Mesenchymal stem cell (in vitro differentiated cells and primary cell): ENCODE results near the gene OOSP1.

Experiments used
- DNase-seq: peaks from one replicate; pipeline ENCODE4 v3.0.0-alpha.2; 2013
- H2AFZ ChIP-seq: one replicate; pipeline ENCODE4 v1.6.1; 2013; ENCODE audit warnings: low read depth, mild to moderate bottlenecking, control low read depth, inconsistent platforms, low read length, moderate library complexity
- H2AK5ac ChIP-seq: 2 replicates; pipeline ENCODE4 v1.6.1; 2013; ENCODE audit warnings: low read length, moderate library complexity, mild to moderate bottlenecking, inconsistent platforms; ENCODE audit not compliant: severe bottlenecking
- H2BK120ac ChIP-seq: one replicate; pipeline ENCODE4 v1.6.1; 2013; ENCODE audit warnings: low read depth, mild to moderate bottlenecking, inconsistent platforms, low read length, moderate library complexity
- H2BK12ac ChIP-seq, 2 experiments: one replicate each; pipeline ENCODE4 v1.6.1; 2013; ENCODE audit warnings: inconsistent platforms in 2 of 2, low read length in 2 of 2, mild to moderate bottlenecking in 2 of 2, moderate library complexity in 2 of 2, control low read depth in 1 of 2
- H2BK15ac ChIP-seq: one replicate; pipeline ENCODE4 v1.6.1; 2013; ENCODE audit warnings: mild to moderate bottlenecking, low read depth, inconsistent platforms; ENCODE audit not compliant: poor library complexity, severe bottlenecking
- H2BK5ac ChIP-seq: 2 replicates; pipeline ENCODE4 v1.6.1; 2013; ENCODE audit warnings: low read depth, mild to moderate bottlenecking, low read length, control low read depth, inconsistent platforms; ENCODE audit not compliant: poor library complexity, severe bottlenecking
- H3K14ac ChIP-seq, 2 experiments: one replicate each; pipeline ENCODE4 v1.6.1; 2013; ENCODE audit warnings: inconsistent platforms in 2 of 2, low read length in 2 of 2, control low read depth in 1 of 2, mild to moderate bottlenecking in 1 of 2, moderate library complexity in 1 of 2
- H3K18ac ChIP-seq, 2 experiments: one replicate each; pipeline ENCODE4 v1.6.1; 2013; ENCODE audit warnings: inconsistent platforms in 2 of 2, low read length in 2 of 2, control low read depth in 1 of 2, low read depth in 1 of 2, mild to moderate bottlenecking in 1 of 2
- H3K23ac ChIP-seq, 2 experiments: one replicate each; pipeline ENCODE4 v1.6.1; 2013; ENCODE audit warnings: inconsistent platforms in 2 of 2, low read length in 2 of 2, mild to moderate bottlenecking in 2 of 2, moderate library complexity in 2 of 2, control low read depth in 1 of 2
- H3K27ac ChIP-seq: 2 replicates; pipeline ENCODE4 v1.5.1; 2013; ENCODE audit warnings: mild to moderate bottlenecking, moderate library complexity, low read length, control low read depth, inconsistent platforms; ENCODE audit not compliant: poor library complexity, severe bottlenecking
- H3K27me3 ChIP-seq, 2 experiments: 2 replicates each; pipeline versions ENCODE4 v1.6.1 to v1.7.0; 2013; ENCODE audit warnings: low read length in 2 of 2, mild to moderate bottlenecking in 2 of 2, moderate library complexity in 2 of 2, control low read depth in 1 of 2, inconsistent platforms in 1 of 2; ENCODE audit not compliant: control insufficient read depth in 1 of 2, insufficient read depth in 1 of 2
- H3K36me3 ChIP-seq, 2 experiments: 2 replicates each; pipeline versions ENCODE4 v1.6.1 to v1.7.0; 2013; ENCODE audit warnings: low read length in 2 of 2, control low read depth in 1 of 2, inconsistent platforms in 1 of 2, low read depth in 1 of 2, mild to moderate bottlenecking in 1 of 2; ENCODE audit not compliant: insufficient read depth in 2 of 2, control insufficient read depth in 1 of 2
- H3K4ac ChIP-seq, 2 experiments: one replicate each; pipeline ENCODE4 v1.6.1; 2013; ENCODE audit warnings: inconsistent platforms in 2 of 2, low read length in 2 of 2, mild to moderate bottlenecking in 2 of 2, moderate library complexity in 2 of 2, control low read depth in 1 of 2, low read depth in 1 of 2
- H3K4me1 ChIP-seq: 2 replicates; pipeline ENCODE4 v1.6.1; 2013; ENCODE audit warnings: low read depth, low read length, control low read depth; ENCODE audit not compliant: control insufficient read depth, insufficient read depth
- H3K4me2 ChIP-seq: 2 replicates; pipeline ENCODE4 v1.6.1; 2013; ENCODE audit warnings: low read length, mild to moderate bottlenecking, inconsistent platforms; ENCODE audit not compliant: poor library complexity, severe bottlenecking
- H3K4me3 ChIP-seq, 2 experiments: 2 replicates each; pipeline versions ENCODE4 v1.5.1 to v1.7.0; 2013; ENCODE audit warnings: low read length in 2 of 2, mild to moderate bottlenecking in 2 of 2, control low read depth in 1 of 2, low read depth in 1 of 2; ENCODE audit not compliant: insufficient read depth in 1 of 2
- H3K79me1 ChIP-seq: replicated peaks from 2 replicates; pipeline ENCODE4 v1.6.1; 2013; ENCODE audit warnings: mild to moderate bottlenecking, control low read depth, low read length, inconsistent platforms; ENCODE audit not compliant: poor library complexity, severe bottlenecking
- H3K9ac ChIP-seq: 2 replicates; pipeline ENCODE4 v1.7.0; 2013; ENCODE audit warnings: mild to moderate bottlenecking, low read length, moderate library complexity
- H3K9me3 ChIP-seq: 2 replicates; pipeline ENCODE4 v1.7.0; 2013; ENCODE audit warnings: mild to moderate bottlenecking, low read length; ENCODE audit not compliant: control insufficient read depth
- H4K8ac ChIP-seq: one replicate; pipeline ENCODE4 v1.6.1; 2013; ENCODE audit warnings: inconsistent platforms, mild to moderate bottlenecking, low read length, moderate library complexity
- H4K91ac ChIP-seq: one replicate; pipeline ENCODE4 v1.6.1; 2013; ENCODE audit warnings: mild to moderate bottlenecking, low read length, inconsistent platforms
- WGBS: methylation state at CpG from one replicate; pipeline ENCODE4 v1.1.7; 2013; ENCODE audit warnings: mixed read lengths; 5-methylcytosine and 5-hydroxymethylcytosine counted together

OOSP1 gene

GRCh38 chr11:59965424-59965823 lies 27.2 kb downstream of the OOSP1 start:
- H3K23ac ChIP-seq: no peak overlapping the region
- H3K36me3 ChIP-seq: no peaks in the 10 kb centered on the region
- no peak overlapping the region for H4K91ac ChIP-seq
- H3K9ac ChIP-seq: no peak overlapping the region
- DNase-seq: no peak
- no peak overlapping the region for H3K18ac ChIP-seq
- no peak overlapping the region for H4K8ac ChIP-seq
- no peak overlapping the region for H2AFZ ChIP-seq
- no peaks in the 10 kb centered on the region for H3K4me1 ChIP-seq
- no peak overlapping the region for H2AK5ac ChIP-seq
- H3K4ac ChIP-seq: no peak overlapping the region
- WGBS: 87% methylated on average over 4 of the region's 7 CpGs
- H3K79me1 ChIP-seq: no peaks in the 10 kb centered on the region
- no peak overlapping the region for H2BK120ac ChIP-seq
- H3K9me3 ChIP-seq: no peaks in the 10 kb centered on the region
- H3K27ac ChIP-seq: no peak overlapping the region
- H2BK12ac ChIP-seq: no peak overlapping the region
- H3K4me3 ChIP-seq: no peak overlapping the region
- no peak overlapping the region for H3K4me2 ChIP-seq
- H2BK5ac ChIP-seq: no peak overlapping the region
- no peaks in the 10 kb centered on the region for H3K27me3 ChIP-seq
- no peak overlapping the region for H2BK15ac ChIP-seq
- no peak overlapping the region for H3K14ac ChIP-seq

- H3K14ac ChIP-seq: no peak overlapping the region
- H4K8ac ChIP-seq: no peak overlapping the region
- no peak overlapping the region for H4K91ac ChIP-seq
- H2AK5ac ChIP-seq: no peak overlapping the region
- no peak for DNase-seq
- H3K4ac ChIP-seq: no peak overlapping the region
- H3K4me3 ChIP-seq: no peak overlapping the region
- H2AFZ ChIP-seq: no peak overlapping the region
- WGBS: 100% methylated on average over 2 of the region's 3 CpGs
- no peaks in the 10 kb centered on the region for H3K9me3 ChIP-seq
- no peak overlapping the region for H3K18ac ChIP-seq
- no peak overlapping the region for H2BK15ac ChIP-seq
- H3K27me3 ChIP-seq: no peaks in the 10 kb centered on the region
- no peaks in the 10 kb centered on the region for H3K36me3 ChIP-seq
- no peaks in the 10 kb centered on the region for H3K79me1 ChIP-seq
- H2BK5ac ChIP-seq: no peak overlapping the region
- no peak overlapping the region for H3K9ac ChIP-seq
- H3K23ac ChIP-seq: no peak overlapping the region
- no peak overlapping the region for H2BK12ac ChIP-seq
- no peak overlapping the region for H3K27ac ChIP-seq
- no peak overlapping the region for H3K4me2 ChIP-seq
- H2BK120ac ChIP-seq: no peak overlapping the region
- no peaks in the 10 kb centered on the region for H3K4me1 ChIP-seq
These were observed 28.0 kb downstream of the OOSP1 start for GRCh38 chr11:59966201-59966600.

- no peaks in the 10 kb centered on the region for H3K9me3 ChIP-seq
- H4K8ac ChIP-seq: no peak overlapping the region
- no peak overlapping the region for H3K9ac ChIP-seq
- no peaks in the 10 kb centered on the region for H3K36me3 ChIP-seq
- H3K4me2 ChIP-seq: no peak overlapping the region
- no peak overlapping the region for H3K4ac ChIP-seq
- H3K4me1 ChIP-seq: no peaks in the 10 kb centered on the region
- H4K91ac ChIP-seq: no peak overlapping the region
- no peak overlapping the region for H2AK5ac ChIP-seq
- H3K23ac ChIP-seq: no peak overlapping the region
- H2BK5ac ChIP-seq: no peak overlapping the region
- no peak overlapping the region for H2BK15ac ChIP-seq
- no peak overlapping the region for H3K4me3 ChIP-seq
- no peaks in the 10 kb centered on the region for H3K27me3 ChIP-seq
- no peak overlapping the region for H3K27ac ChIP-seq
- no peak overlapping the region for H2BK120ac ChIP-seq
- no peak overlapping the region for H3K14ac ChIP-seq
- no peak overlapping the region for H3K18ac ChIP-seq
- WGBS: 89% methylated on average over 2 of the region's 3 CpGs
- no peaks in the 10 kb centered on the region for H3K79me1 ChIP-seq
- no peak overlapping the region for H2BK12ac ChIP-seq
- no peak overlapping the region for H2AFZ ChIP-seq
- no peak for DNase-seq
These were observed 29.6 kb downstream of the OOSP1 start for GRCh38 chr11:59967677-59968394.

DNA sequence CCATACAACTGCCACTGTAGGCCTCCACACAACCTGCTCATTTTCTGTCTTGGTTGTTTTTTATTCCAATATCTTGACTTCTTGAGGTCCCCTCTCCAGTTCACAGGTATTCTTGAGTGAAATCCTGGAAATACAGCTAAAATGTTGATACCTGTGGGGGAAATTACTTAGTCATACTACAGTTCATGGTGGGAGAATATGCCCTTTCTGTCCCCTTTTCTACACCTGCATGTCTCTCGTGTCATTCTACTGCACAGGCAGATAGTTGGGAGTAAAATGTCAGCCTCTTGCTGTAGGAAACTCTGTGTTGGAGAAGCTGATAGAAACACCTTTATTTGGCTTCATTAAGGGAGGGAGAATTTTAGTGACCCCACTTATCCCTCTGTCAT lies 30.2 kb downstream of the OOSP1 start:
- Histone ChIP-seq H2AFZ (no peak overlapping the region), H2BK5ac (no peak overlapping the region), H3K23ac (no peak overlapping the region), H3K36me3 (no peaks in the 10 kb centered on the region), H2BK15ac (no peak overlapping the region), H3K27me3 (no peaks in the 10 kb centered on the region), H4K8ac (no peak overlapping the region), H3K9me3 (no peaks in the 10 kb centered on the region), H3K4me1 (no peaks in the 10 kb centered on the region), H3K14ac (no peak overlapping the region), H4K91ac (no peak overlapping the region), H3K79me1 (no peaks in the 10 kb centered on the region), H2AK5ac (no peak overlapping the region), H3K18ac (no peak overlapping the region), H2BK120ac (no peak overlapping the region), H3K4me3 (no peak overlapping the region), H3K27ac (no peak overlapping the region), H3K4me2 (no peak overlapping the region), H3K4ac (no peak overlapping the region), H2BK12ac (no peak overlapping the region), H3K9ac (no peak overlapping the region)
- DNase-seq: no peak
- WGBS: no CpG with 5 or more reads among the region's 1 CpG
